Left ventricle myocardium inferior (tissue), 1 donor: ENCODE measurements around the gene CNTNAP2. TPM values are rescaled to one million over a fixed set of nuclear protein-coding genes. Genes with fewer than 3 reads are reported as not detected.

Source experiments
- DNase-seq: peaks from one replicate; pipeline ENCODE4 v3.0.0-alpha.2; 2020
- H3K27ac ChIP-seq: fragments of 200-600 bp; replicated peaks from 2 replicates; pipeline ENCODE4 v1.8.0; 2021
- H3K27me3 ChIP-seq: fragments of 200-600 bp; 2 replicates; pipeline ENCODE4 v1.8.0; 2021; ENCODE audit warnings: low read depth
- H3K36me3 ChIP-seq: fragments of 200-600 bp; 2 replicates; pipeline ENCODE4 v1.8.0; 2021
- H3K4me1 ChIP-seq: fragments of 200-600 bp; 2 replicates; pipeline ENCODE4 v1.8.0; 2021
- H3K4me3 ChIP-seq: fragments of 200-600 bp; 2 replicates; pipeline ENCODE4 v1.8.0; 2021; ENCODE audit warnings: mild to moderate bottlenecking, moderate library complexity
- H3K9me3 ChIP-seq: fragments of 200-600 bp; replicated peaks from 2 replicates; pipeline ENCODE4 v1.8.0; 2021
- CTCF ChIP-seq: fragments of 200-600 bp; IDR thresholded peaks from 2 replicates; pipeline ENCODE4 v1.8.0; 2021; ENCODE audit warnings: antibody characterized with exemption, mild to moderate bottlenecking, borderline replicate concordance
- intact Hi-C: fragments of 100-400 bp; cut with micrococcal nuclease; formaldehyde crosslinking; loops from one replicate; pipeline ENCODE4 v1.11.0; 2022
- total RNA-seq: library from RNA; stranded (reverse); fragmentation: NEBNext Ultra II Directional; extraction: Animal tissue kit (Norgen Biotek cat#: 25700); gene quantifications from one replicate; pipeline ENCODE4 v1.2.1, GENCODE V29; 2021
- donor health status: DM: no; HTN: yes; CAD: no; lungs with severe emphysema.

The CNTNAP2 gene
- total RNA-seq, 1 donor from 2014 or later, result 0.99 TPM

GRCh38 chr7:148402159-148402558 is 2285.6 kb downstream of the CNTNAP2 start:
- intact Hi-C loops, result no loop called here
- H3K4me1 ChIP-seq, result no peaks in the 10 kb centered on the region
- no peaks in the 10 kb centered on the region for H3K36me3 ChIP-seq
- no peak overlapping the region for H3K4me3 ChIP-seq
- peaks cover 60% of the 10 kb centered on the region for H3K27me3 ChIP-seq
- no peak overlapping the region for H3K27ac ChIP-seq
- no peak for TF ChIP-seq CTCF
- no peaks in the 10 kb centered on the region for H3K9me3 ChIP-seq
- DNase-seq, result no peak

- no peak for TF ChIP-seq CTCF
- no peak for DNase-seq
- Histone ChIP-seq H3K9me3 (no peaks in the 10 kb centered on the region), H3K4me1 (no peaks in the 10 kb centered on the region), H3K36me3 (no peaks in the 10 kb centered on the region), H3K27ac (no peak overlapping the region), H3K27me3 (peaks cover 46% of the 10 kb centered on the region), H3K4me3 (no peak overlapping the region)
- intact Hi-C loops, result no loop called here
Observed at GRCh38 chr7:148403466-148403993, 2286.9 kb downstream of the CNTNAP2 start.

- Histone ChIP-seq H3K27me3 (peaks cover 5% of the 10 kb centered on the region), H3K4me1 (no peaks in the 10 kb centered on the region), H3K9me3 (no peaks in the 10 kb centered on the region), H3K36me3 (no peaks in the 10 kb centered on the region), H3K27ac (no peak overlapping the region), H3K4me3 (no peak overlapping the region)
- intact Hi-C loops, result no loop called here
- no peak for DNase-seq
- TF ChIP-seq CTCF, result no peak
Observed at GRCh38 chr7:148408307-148408706, 2291.7 kb downstream of the CNTNAP2 start.

DNA sequence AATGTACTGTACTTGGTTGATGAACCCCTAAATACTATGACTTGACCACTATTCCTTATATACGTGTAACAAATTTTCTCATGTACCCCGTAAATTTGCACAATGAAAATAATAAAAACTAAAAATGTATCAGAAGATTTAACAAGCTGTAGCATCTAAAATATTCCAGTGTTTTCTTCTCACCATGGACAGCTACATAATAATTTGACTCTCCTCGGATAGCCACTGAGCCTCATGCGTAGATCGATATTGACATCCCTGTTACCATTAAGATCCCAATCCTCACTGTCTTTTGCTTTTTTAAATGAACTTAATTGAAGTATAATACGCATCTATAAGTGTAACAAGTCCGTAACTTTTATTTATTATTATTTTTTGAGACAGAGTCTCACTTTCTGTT is 2294.3 kb downstream of the CNTNAP2 start:
- intact Hi-C loops, result no loop called here
- no peaks in the 10 kb centered on the region for H3K9me3 ChIP-seq
- no peak for TF ChIP-seq CTCF
- H3K27me3 ChIP-seq, result peaks cover 11% of the 10 kb centered on the region
- H3K27ac ChIP-seq, result no peak overlapping the region
- no peaks in the 10 kb centered on the region for H3K36me3 ChIP-seq
- H3K4me1 ChIP-seq, result no peaks in the 10 kb centered on the region
- no peak for DNase-seq
- H3K4me3 ChIP-seq, result no peak overlapping the region

GRCh38 chr7:148412691-148413090 is 2296.1 kb downstream of the CNTNAP2 start:
- Histone ChIP-seq H3K4me1 (no peaks in the 10 kb centered on the region), H3K9me3 (no peaks in the 10 kb centered on the region), H3K36me3 (no peaks in the 10 kb centered on the region), H3K4me3 (no peak overlapping the region), H3K27me3 (peaks cover 15% of the 10 kb centered on the region), H3K27ac (no peak overlapping the region)
- no peak for TF ChIP-seq CTCF
- intact Hi-C loops, result no loop called here
- DNase-seq, result no peak
